IPS DF 6.9 (cell line): ENCODE data around the gene ACVR1.

Source experiments
- DNase-seq: peaks from one replicate; pipeline ENCODE4 v3.0.0-alpha.2; 2013; ENCODE audit warnings: low read depth, low spot score
- H3K27ac ChIP-seq: one replicate; pipeline ENCODE4 v1.5.1; 2013; ENCODE audit warnings: low read length, control low read depth
- H3K27me3 ChIP-seq: 2 replicates; pipeline ENCODE4 v1.6.1; 2013; ENCODE audit warnings: mild to moderate bottlenecking, low read length; ENCODE audit not compliant: control insufficient read depth, insufficient read depth
- H3K36me3 ChIP-seq: 2 replicates; pipeline ENCODE4 v1.6.1; 2013; ENCODE audit warnings: low read length; ENCODE audit not compliant: control insufficient read depth, insufficient read depth
- H3K4me1 ChIP-seq: 2 replicates; pipeline ENCODE4 v1.6.1; 2013; ENCODE audit warnings: low read length; ENCODE audit not compliant: control insufficient read depth, insufficient read depth
- H3K4me3 ChIP-seq: 2 replicates; pipeline ENCODE4 v1.5.1; 2013; ENCODE audit warnings: mild to moderate bottlenecking, low read length
- H3K9me3 ChIP-seq: 2 replicates; pipeline ENCODE4 v1.6.1; 2013; ENCODE audit warnings: low read length, inconsistent platforms; ENCODE audit not compliant: control insufficient read depth, insufficient read depth
- WGBS: extraction: QIAGEN DNeasy Blood & Tissue Kit; methylation state at CpG from one replicate; pipeline ENCODE4 v1.1.7; 2013; ENCODE audit warnings: mixed read lengths, missing lambda C conversion rate; ENCODE audit not compliant: insufficient read length, insufficient coverage; 5-methylcytosine and 5-hydroxymethylcytosine counted together

ACVR1 gene

DNA sequence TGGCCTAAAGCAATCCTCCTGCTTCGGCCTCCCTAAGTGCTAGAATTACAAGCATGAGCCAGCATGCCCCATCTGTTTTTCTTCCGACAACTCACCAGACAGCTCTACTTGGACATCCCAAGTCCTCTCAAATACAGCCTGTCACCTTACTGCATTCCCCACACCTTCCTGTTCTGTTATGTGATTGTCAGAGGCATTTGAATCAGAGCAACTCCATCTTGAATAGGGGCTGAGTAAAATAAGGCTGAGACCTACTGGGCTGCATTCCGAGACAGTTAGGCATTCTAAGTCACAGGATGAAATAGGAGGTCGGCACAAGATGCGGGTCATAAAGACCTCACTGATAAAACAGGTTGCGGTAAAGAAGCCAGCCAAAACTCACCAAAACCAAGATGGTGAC is 17.3 kb downstream of the ACVR1 start:
- no peak for DNase-seq
- no CpG with 5 or more reads among the region's 6 CpGs for WGBS
- no peak overlapping the region for H3K27ac ChIP-seq
- no peaks in the 10 kb centered on the region for H3K27me3 ChIP-seq
- no peak overlapping the region for H3K4me3 ChIP-seq
- no peaks in the 10 kb centered on the region for H3K4me1 ChIP-seq
- H3K36me3 ChIP-seq, result no peaks in the 10 kb centered on the region
- H3K9me3 ChIP-seq, result no peaks in the 10 kb centered on the region

DNA sequence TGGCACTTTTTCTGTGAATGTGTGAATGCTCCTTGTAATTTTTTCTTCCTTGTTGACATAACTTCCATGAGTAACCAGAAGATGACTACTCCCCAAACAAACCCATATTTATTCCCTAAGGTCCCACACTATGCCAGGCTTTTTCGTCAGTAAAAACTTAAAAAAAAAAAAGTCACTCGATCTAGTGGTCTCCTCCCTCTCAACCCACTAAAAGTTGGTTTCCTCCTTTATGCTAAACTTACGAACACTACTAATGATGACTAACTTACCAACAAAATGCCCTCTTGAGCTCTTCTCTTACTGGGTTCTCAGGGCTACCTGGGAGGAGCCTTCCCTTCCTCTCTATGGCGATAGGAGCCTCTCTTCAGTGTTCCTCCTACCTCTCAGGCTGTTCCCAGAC is 18.2 kb downstream of the ACVR1 start:
- no CpG with 5 or more reads among the region's 4 CpGs for WGBS
- DNase-seq, result no peak
- no peaks in the 10 kb centered on the region for H3K4me1 ChIP-seq
- H3K4me3 ChIP-seq, result no peak overlapping the region
- no peaks in the 10 kb centered on the region for H3K27me3 ChIP-seq
- H3K36me3 ChIP-seq, result no peaks in the 10 kb centered on the region
- no peaks in the 10 kb centered on the region for H3K9me3 ChIP-seq
- H3K27ac ChIP-seq, result no peak overlapping the region

DNA sequence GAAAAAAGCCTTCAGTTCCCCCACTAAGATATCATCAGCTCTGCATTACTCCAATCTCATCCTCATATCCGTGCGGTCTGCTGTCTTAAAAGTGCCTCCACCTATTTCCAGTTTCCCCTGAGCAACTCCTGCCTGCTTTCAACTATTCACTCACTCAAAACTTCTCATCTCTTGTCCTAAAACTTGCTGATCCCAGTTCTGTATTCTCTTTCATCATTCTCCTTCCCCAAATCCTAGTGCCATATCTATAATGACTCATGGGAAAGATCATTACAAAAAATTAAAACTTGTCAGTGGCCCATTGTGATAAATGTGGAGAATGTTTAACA is 20.0 kb downstream of the ACVR1 start:
- WGBS, result no CpG with 5 or more reads among the region's 2 CpGs
- DNase-seq, result no peak
- Histone ChIP-seq H3K27me3 (no peaks in the 10 kb centered on the region), H3K9me3 (no peaks in the 10 kb centered on the region), H3K36me3 (no peaks in the 10 kb centered on the region), H3K27ac (no peak overlapping the region), H3K4me1 (no peaks in the 10 kb centered on the region), H3K4me3 (no peak overlapping the region)

DNA sequence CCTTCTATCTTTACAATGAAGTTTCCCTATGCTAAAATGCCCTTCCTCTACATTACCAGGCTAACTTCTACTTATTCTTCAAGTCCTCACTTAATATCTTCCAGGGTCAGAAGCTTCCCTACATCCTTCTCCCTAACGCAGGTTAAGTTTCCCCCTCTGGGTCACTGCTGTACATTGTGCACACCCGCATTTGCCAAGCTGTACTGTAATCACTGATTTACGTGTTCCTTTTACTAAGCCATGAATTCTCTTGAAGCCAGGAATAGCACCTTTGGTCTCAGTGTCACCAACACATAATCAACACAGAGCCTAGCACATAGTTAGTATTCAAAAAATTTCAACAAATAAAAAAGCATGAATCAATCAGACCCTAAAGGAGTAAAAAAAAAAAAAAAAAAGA is 22.3 kb downstream of the ACVR1 start:
- WGBS, result no CpG with 5 or more reads among the region's 3 CpGs
- no peaks in the 10 kb centered on the region for H3K27me3 ChIP-seq
- H3K4me1 ChIP-seq, result no peaks in the 10 kb centered on the region
- DNase-seq, result no peak
- H3K4me3 ChIP-seq, result no peak overlapping the region
- no peaks in the 10 kb centered on the region for H3K9me3 ChIP-seq
- no peak overlapping the region for H3K27ac ChIP-seq
- no peaks in the 10 kb centered on the region for H3K36me3 ChIP-seq

DNA sequence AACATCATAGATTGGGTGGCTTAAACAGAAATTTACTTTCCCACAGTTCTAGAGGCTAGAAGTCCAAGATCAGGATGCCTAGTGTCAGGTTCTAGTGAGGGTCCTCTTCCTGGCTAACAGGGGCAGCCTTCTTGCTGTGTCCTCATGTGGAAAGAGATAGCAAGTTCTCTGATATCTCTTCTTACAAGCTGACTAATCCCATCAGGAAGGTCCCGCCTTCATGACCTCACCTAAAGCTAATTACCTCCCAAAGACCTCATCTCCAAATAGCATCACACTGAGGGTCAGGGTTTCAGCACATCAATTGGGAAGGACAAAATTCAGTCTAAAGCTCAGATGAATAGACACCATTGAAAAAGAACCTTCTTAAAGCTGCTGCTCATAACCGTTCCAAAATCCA is 22.9 kb downstream of the ACVR1 start:
- no peak overlapping the region for H3K4me3 ChIP-seq
- no peaks in the 10 kb centered on the region for H3K36me3 ChIP-seq
- no peaks in the 10 kb centered on the region for H3K4me1 ChIP-seq
- H3K9me3 ChIP-seq, result no peaks in the 10 kb centered on the region
- no peak for DNase-seq
- H3K27me3 ChIP-seq, result no peaks in the 10 kb centered on the region
- no peak overlapping the region for H3K27ac ChIP-seq
- no CpG with 5 or more reads among the region's 2 CpGs for WGBS

DNA sequence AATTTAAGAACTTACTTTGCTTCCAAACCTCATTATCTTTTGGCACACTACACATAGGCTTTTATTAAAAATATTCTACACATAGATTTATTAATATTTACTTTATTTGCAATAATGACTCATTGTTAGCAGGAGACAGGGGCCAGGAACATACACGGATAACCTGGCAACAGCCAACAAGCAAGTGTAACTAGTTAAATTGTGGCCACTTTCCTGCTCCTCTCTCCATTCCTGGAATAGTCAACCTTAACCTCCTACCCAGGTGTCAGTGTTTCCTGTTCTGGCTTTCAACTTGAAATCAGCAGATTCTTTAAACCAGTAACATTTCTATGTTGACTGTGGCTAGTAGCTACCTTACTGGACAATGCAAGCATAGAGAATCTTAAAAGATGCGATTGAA is 26.5 kb downstream of the ACVR1 start:
- Histone ChIP-seq H3K4me1 (no peaks in the 10 kb centered on the region), H3K27me3 (no peaks in the 10 kb centered on the region), H3K9me3 (no peaks in the 10 kb centered on the region), H3K4me3 (no peak overlapping the region), H3K36me3 (no peaks in the 10 kb centered on the region), H3K27ac (no peak overlapping the region)
- no CpG with 5 or more reads among the region's 2 CpGs for WGBS
- no peak for DNase-seq

DNA sequence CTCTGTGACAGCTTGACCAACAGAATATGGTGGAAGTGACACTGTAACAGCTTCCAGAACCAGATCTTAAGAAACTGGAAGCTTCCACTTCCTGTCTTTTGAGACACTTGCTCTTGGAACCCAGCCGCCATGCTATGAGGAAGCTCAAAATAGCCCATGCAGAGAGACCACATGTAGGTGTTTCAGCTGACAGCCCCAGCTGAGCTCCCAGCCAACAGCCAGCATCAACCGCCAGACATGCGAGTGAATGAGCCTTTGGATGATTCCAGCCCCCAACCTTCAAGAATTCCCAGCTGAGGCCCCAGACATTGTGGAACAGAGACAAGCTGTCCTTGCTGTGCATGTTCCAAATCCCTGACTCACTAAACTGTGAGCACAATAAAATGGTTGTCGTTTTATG is 27.9 kb downstream of the ACVR1 start:
- Histone ChIP-seq H3K4me3 (no peak overlapping the region), H3K27me3 (no peaks in the 10 kb centered on the region), H3K27ac (no peak overlapping the region), H3K36me3 (no peaks in the 10 kb centered on the region), H3K4me1 (no peaks in the 10 kb centered on the region), H3K9me3 (no peaks in the 10 kb centered on the region)
- DNase-seq, result no peak
- no CpG with 5 or more reads among the region's 4 CpGs for WGBS

DNA sequence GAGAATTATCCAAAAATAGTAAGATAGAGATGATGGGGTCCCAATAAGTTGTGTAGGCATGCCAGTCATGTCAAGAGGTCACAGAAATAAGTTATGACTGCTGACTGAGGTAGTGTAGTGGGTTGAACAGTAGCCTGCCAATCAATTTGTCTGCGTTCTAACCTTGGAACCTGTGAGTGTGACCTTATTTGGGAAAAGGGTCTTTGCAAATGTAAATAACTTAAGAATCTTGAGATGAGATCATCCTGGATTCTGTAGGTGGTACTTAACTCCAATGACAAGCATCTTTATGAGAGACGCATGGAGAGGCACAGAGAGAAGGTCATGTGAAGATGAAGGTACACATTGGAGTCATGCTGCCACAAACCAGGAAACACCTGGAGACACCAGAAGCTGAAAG is 31.0 kb downstream of the ACVR1 start:
- H3K9me3 ChIP-seq, result no peaks in the 10 kb centered on the region
- no peak overlapping the region for H3K4me3 ChIP-seq
- DNase-seq, result no peak
- H3K27me3 ChIP-seq, result no peaks in the 10 kb centered on the region
- no CpG with 5 or more reads among the region's 2 CpGs for WGBS
- no peaks in the 10 kb centered on the region for H3K36me3 ChIP-seq
- H3K27ac ChIP-seq, result no peak overlapping the region
- peaks cover 4% of the 10 kb centered on the region for H3K4me1 ChIP-seq

DNA sequence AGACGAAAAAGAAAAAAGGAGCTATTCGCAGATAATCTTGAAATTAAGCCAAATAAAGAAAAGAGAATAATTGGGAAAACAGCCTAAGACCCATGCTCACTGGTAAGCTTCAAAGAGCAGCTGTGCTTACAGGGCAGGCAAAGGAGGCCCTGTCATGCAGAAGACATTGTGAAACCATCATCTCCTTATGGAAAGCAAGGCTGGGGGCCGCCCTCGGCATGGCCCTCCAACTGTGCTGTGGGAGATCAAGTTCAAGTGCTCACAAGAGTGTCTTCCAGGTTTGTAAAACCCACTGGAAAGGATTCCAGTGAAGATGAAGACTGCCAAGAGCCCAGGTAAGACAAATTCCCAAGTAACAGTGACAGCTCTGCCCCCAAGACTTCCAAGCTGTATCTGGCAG is 32.2 kb downstream of the ACVR1 start:
- no CpG with 5 or more reads among the region's 4 CpGs for WGBS
- no peak for DNase-seq
- no peaks in the 10 kb centered on the region for H3K9me3 ChIP-seq

DNA sequence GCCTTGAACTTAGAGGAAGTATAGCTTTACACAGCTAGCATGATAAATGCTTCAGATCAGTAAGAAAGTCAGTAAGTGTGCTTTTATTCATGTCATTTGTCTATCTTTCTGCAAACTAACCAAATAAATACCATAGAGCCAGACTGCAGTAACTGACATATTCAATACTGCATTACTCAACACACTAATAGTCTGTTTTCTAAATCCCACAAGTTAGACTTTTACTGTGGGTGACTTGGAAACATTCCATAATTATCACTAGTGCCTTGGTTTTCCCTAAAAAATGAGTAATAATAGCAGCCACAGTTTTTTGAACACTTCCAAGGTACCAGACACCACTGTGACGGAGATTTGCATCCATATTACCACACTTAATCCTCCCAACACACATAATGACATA is 33.0 kb downstream of the ACVR1 start:
- WGBS, result no CpG with 5 or more reads among the region's 1 CpG
- H3K4me1 ChIP-seq, result peaks cover 11% of the 10 kb centered on the region
- DNase-seq, result no peak

More for the DNA sequence above, 32.2 kb downstream of the ACVR1 start:
- Histone ChIP-seq H3K4me1 (peaks cover 9% of the 10 kb centered on the region), H3K27ac (no peak overlapping the region), H3K4me3 (no peak overlapping the region), H3K36me3 (no peaks in the 10 kb centered on the region), H3K27me3 (no peaks in the 10 kb centered on the region)

DNA sequence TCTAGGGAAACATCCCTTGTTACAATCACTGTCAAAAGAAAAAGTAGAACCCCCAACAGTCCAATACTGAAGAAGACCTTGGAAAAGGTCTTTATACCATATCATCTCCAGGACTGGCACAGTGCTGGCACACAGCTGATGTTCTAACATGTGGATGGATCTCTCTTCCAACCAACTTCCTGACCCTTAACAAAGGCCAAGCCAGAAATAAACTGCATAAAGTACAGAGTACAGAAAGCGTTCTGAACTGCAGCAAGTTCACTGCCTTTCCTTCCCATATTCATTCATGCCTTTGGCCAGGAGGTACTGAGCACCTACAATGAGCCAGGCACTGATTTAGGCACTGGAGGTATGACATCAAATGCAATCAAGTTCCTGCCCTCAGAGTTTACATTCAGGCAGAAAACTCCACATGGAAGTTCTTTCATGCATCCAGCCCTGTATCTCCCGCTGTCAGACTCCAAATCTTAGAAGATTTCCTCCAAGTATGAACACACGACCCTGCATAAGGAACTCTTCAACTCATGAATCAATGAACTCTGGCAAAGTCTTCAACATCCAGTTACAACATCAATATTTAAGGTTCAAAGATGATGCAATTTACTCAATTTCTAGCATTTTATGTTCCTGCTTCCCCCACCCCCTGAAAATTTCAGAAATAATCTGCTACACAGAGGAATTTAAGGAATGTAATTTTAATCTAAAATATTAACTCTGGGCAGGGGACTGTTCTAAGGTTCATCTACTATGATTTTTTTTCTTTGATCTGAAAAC is 33.8 kb downstream of the ACVR1 start:
- Histone ChIP-seq H3K36me3 (no peaks in the 10 kb centered on the region), H3K27ac (no peak overlapping the region), H3K27me3 (no peaks in the 10 kb centered on the region), H3K9me3 (no peaks in the 10 kb centered on the region), H3K4me1 (peaks cover 14% of the 10 kb centered on the region), H3K4me3 (no peak overlapping the region)
- no peak for DNase-seq
- WGBS, result no CpG with 5 or more reads among the region's 3 CpGs

More for the DNA sequence above, 33.0 kb downstream of the ACVR1 start:
- Histone ChIP-seq H3K9me3 (no peaks in the 10 kb centered on the region), H3K27ac (no peak overlapping the region), H3K4me3 (no peak overlapping the region), H3K27me3 (no peaks in the 10 kb centered on the region), H3K36me3 (no peaks in the 10 kb centered on the region)
